Activated CD8-positive, alpha-beta memory T cell treated with anti-CD3 and anti-CD28 coated beads for 48 hours (primary cell): ENCODE results near the gene MKNK1.

ENCODE experiments used
- DNase-seq, 3 experiments: peaks; one replicate each; pipeline ENCODE4 v3.0.0-alpha.2; 2020; ENCODE audit warnings: low read depth in 2 of 3, low spot score in 2 of 3

MKNK1 gene

GRCh38 chr1:46568461-46568891 is 35.6 kb downstream of the MKNK1 start:
- no peak for DNase-seq

GRCh38 chr1:46563341-46563740 is 40.7 kb downstream of the MKNK1 start:
- DNase-seq = no peak

- DNase-seq = no peak
These were observed 41.6 kb downstream of the MKNK1 start for GRCh38 chr1:46562498-46562897.

DNA sequence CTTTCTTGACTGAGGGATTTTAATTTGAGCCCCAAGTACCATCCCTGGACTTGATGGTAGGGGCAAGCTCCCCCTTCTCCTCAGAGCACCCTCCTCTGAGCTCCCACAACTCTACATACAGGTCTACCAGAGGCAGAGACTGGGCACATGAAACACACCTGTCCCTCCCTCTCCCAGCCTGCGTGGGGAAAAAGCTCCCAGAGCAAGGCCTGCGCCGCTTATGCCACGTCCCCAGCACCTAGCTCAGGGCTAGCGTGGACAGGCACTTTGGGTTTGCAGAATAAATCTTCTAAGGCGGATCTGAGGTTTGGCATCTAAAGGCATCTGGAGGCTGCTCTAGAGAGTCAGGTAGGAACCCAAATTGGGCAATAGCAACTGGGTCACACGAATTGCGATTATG is 45.1 kb downstream of the MKNK1 start:
- DNase-seq = no peak

DNA sequence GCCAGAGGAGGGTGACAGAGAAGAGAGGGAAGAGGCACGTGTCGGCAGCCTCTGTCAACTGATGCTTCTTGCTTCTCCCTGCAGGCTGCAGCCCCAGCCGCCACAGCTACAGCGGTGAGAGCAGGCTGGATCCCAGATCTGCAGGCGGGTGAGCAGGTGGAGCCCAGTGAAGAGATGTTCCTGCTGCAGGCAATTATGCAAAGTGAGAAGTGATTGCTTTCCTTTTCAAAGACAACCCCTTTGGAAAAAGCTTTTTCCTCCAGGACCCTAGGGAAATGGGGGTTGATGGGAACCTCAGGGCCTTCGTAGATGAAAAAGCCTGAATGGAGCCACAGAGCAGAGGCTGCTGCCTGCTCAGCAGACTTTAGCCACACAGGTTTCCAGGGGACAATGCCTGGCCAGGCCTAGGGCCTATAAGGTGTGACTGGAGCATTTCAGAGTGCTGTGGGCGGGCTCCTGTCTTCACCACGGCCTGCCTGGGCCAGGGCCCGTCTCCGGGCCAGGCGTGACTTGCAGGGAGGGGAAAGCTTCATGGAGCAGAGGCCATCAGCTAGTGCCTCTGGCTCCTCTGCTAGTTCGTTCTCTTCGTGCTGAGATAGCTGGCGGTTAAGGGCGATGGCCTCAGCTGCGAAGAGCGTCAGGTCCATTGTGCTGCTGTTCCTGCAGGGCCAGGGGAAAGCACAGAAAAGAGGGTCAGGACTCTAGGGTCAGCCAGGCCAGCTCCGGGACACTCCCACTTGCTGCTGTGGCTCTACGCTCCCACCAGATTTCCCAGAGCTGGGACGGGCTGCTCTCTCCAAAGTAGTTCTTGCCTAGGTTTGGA is 45.7 kb downstream of the MKNK1 start:
- DNase-seq = no peak

DNA sequence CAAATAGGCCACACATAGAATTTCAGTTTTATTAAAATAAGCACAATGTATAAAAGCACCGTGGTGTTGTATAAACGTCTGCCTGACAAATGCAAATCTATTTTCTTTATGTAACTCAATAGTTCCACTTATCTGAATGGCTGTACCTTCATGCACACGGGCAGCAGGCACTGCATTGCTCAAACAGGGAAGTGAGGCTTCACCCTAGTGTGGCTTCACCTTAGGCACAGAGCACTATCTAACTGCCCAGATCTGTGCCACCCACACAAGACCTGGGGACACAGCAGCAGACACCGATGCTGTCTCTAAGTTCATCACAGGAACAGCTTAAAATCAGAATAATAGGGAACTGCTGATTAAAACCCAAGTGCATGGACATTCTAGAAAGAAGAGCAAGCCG is 46.7 kb downstream of the MKNK1 start:
- DNase-seq = no peak

DNA sequence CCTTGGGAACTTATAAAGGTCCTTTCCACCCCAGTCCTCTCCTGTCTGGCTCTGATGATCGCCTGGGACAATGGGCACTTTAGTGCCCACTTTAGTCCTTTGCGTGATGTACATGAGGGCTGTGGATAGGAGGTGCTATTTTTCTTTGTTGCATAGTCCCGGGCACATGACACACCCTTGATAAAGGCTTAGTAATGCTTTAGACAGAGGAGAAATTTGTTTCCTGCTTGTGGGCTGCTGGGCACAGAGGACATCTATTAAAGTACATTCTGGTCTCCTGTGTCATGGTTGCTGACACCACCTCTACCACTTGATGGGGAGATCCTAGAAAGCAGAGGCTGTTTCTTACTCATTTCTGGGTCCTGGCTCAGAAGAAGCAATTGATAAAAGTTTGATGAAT is 47.2 kb downstream of the MKNK1 start:
- no peak for DNase-seq

- no peak for DNase-seq
These were observed 48.0 kb downstream of the MKNK1 start for GRCh38 chr1:46555826-46556619.

DNA sequence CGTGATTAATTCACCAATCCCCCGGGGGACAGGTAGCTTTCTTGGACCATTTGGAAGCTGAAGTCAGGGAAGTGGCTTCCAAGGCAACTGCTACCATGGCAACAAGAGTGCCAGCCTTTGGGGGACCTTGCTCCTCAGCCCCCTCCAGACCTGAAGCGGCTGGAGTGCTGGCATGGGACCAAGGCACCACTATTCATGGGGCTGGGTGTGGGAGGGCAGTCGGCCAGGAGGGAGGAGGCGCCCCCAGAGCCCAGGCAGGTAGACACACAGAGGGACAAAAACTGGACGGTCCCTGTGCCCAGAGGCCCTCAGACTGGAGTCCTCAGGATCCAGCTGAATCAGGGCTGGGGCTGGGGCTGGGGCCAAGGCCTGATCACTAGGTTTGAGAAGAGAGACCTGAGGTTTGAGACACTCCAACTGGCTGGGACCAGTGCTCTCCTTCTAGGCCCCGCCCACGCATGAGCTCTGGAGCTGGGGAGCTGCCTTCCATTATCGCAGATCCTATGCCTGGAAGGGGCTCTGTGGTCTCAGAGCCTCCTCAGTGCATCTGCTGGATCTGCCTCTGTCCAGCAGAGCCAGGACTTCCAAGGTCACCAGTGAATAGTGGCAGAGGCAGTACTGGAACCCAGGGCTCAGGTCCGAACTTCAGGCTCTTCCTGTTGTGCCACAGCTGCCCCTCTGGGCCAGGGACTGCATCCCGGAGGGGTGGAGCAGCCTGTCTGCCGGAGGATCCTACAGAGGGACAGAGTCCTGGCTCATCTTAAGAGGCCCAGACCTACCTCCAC is 49.3 kb downstream of the MKNK1 start:
- DNase-seq = no peak

- DNase-seq = no peak
These were observed 49.9 kb downstream of the MKNK1 start for GRCh38 chr1:46554236-46554596.

GRCh38 chr1:46553506-46553905 is 50.6 kb downstream of the MKNK1 start:
- DNase-seq = no peak

DNA sequence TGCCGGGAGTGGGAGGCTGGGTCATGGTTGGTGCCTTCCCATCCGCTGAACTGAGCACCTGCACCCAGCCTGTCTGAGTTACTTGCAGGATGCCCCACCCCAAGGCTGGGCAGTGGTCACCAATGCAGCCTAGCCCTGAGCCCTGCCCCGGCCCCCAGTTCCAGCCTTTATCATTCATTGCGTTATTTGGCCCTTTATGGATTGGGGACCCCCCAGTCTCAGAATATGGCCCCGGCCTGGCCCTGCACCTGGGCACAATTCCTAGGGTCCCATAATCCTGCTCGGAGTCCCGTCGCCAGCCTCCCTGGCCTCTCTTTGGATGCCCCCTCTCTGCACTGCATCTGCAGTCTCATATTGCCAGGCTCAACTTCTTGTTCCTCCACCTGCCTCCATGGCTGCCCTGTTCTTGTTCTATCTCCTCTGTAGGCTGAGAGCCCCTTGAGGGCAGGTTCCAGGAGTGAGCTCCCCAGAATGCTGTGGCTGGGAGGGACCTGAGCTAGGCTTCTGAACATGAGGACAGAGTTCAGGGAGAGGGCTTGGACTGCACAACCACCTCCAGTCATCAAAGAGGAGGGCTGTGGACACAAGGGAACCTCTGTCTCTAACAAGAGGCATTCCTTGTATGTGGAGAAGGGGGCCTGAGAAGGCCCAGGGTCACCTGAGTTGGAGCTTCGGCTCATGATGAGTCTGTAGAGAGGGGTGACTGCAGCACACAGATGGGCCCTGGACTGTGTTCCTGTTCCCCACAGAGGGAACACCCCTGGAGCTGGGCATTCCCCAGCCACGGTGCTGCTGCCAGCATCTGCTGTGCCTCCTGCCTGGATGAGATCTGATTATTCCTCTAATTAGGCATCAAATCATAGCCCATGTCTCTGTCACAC is 51.5 kb downstream of the MKNK1 start:
- no peak for DNase-seq

- DNase-seq = no peak
These were observed 52.4 kb downstream of the MKNK1 start, which contains the start of gene KNCN for GRCh38 chr1:46551597-46552095. TSS of gene KNCN (minus strand) at chr1:46551647. CDS start at chr1:46551215, 432 bp downstream.

DNA sequence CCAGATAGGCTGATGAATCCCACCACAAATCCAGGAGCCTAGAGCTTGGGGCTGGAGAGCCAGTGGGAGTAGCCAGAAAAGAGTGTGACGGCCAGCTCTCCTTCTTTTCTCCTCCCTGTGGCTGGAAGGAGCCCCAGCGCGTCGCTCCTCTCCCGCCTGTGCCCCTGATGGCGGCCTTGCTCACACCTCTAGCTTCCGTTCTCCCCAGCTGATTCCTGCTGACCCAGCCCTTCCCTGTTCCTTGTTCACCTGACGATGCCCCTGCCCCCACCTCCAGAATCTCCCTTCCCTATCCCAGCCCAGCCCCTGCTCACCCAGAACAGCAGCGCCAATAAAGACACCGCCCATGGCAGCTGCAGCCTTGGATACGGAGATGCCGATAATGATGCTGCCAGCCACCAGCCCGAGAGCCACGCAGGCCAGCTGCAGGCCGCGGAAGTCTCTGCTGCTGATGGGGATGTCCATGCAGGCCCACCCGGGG is 53.3 kb downstream of the MKNK1 start:
- DNase-seq = no peak

GRCh38 chr1:46549697-46550681 is 54.1 kb downstream of the MKNK1 start:
- DNase-seq = peak in 1 of 3 experiments; percentile 26

DNA sequence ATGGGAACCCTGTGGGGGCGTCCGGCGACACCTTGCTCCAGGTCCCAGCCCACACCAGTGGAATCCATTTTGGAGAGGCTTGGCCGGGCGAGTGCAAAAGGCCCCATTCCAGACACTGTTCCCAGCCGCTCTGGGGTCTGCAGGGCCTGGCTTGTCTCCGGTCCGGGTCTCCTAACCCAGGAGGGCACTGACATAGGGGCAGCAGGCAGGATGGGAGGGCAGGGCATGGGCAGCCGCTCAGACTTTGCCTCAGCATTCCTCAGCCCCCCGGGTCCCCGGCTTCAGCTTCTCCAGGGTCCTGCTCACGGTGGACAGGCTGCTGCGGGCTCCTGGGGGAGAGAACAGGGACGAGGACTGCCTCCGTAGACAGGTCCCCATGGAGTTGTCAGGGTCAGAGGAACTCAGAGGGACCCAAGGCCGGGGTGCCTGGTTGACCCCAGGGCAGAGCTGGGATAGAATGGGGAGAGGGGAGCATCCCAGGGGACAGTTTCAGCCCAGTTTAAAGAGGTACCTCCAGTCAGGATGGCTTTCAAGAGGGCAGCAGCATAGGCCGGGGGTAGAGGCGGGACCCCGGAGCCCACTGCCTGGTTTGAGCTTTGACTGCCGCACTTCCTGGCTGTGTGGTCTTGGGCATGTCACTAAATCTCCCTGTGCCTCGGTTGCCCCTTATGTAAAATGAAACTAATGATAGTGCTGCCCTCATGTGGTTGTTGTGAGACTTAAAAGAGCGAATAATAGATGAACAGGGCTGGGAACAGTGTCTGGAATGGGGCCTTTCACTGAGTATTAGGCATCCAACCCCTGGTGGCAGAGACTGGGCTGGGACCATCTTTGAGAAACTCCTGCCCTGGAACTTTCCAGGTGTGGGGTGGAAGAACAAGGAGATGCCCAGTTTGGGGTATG is 56.3 kb downstream of the MKNK1 start:
- no peak for DNase-seq

DNA sequence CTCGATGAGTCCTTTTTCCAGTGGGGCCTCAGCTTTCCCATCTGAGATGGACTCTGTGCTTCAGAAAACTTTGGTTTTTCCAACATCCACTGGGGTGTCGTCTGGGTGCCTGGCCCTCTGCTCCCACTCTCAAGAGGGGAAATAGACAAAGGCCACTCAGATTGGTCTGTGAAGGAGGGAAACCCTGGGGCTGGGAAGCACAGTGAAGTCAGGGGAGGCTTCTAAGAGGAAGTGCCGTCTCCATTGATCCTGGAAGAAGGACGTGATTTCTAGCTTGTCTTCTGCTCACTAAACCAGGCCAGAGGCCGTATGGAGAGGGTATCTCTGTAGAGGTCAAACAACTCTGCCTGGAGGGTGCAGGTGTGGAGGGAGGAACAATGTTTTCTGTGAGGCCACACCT is 57.9 kb downstream of the MKNK1 start:
- DNase-seq = no peak

GRCh38 chr1:46545784-46546183 is 58.3 kb downstream of the MKNK1 start:
- DNase-seq = no peak
